Ishikawa (cell line): ENCODE measurements around the gene ATP1A4.

Source experiments
- CEBPB ChIP-seq: IDR thresholded peaks from 2 replicates; pipeline ENCODE4 v1.6.1; 2012
- CREB1 ChIP-seq: IDR thresholded peaks from 2 replicates; pipeline ENCODE4 v1.6.1; 2012; ENCODE audit warnings: low read depth
- EGR1 ChIP-seq: IDR thresholded peaks from 2 replicates; pipeline ENCODE4 v1.6.1; 2012
- EP300 ChIP-seq: IDR thresholded peaks from 2 replicates; pipeline ENCODE4 v1.6.1; 2012; ENCODE audit warnings: borderline replicate concordance
- FOXM1 ChIP-seq: IDR thresholded peaks from 2 replicates; pipeline ENCODE4 v1.6.1; 2012; ENCODE audit warnings: low read depth, borderline replicate concordance
- NFIC ChIP-seq: IDR thresholded peaks from 2 replicates; pipeline ENCODE4 v1.6.1; 2012
- RAD21 ChIP-seq: IDR thresholded peaks from 2 replicates; pipeline ENCODE4 v1.6.1; 2012; ENCODE audit warnings: low read depth
- TAF1 ChIP-seq: IDR thresholded peaks from 2 replicates; pipeline ENCODE4 v1.6.1; 2012; ENCODE audit warnings: low read depth, mild to moderate bottlenecking
- YY1 ChIP-seq: IDR thresholded peaks from 2 replicates; pipeline ENCODE4 v1.6.1; 2012; ENCODE audit warnings: low read depth
- ZBTB7A ChIP-seq: IDR thresholded peaks from 2 replicates; pipeline ENCODE4 v1.6.1; 2012; ENCODE audit warnings: low read depth
- TF ChIP-seq, protein P1 (sequence below): IDR thresholded peaks from 2 replicates; pipeline ENCODE4 v1.6.1; 2012
- TF ChIP-seq, protein P2 (sequence below): IDR thresholded peaks from 2 replicates; pipeline ENCODE4 v1.6.1; 2012; ENCODE audit warnings: low read depth, mild to moderate bottlenecking
- TF ChIP-seq, protein P3 (sequence below): IDR thresholded peaks from 2 replicates; pipeline ENCODE4 v1.6.1; 2012

DNA sequence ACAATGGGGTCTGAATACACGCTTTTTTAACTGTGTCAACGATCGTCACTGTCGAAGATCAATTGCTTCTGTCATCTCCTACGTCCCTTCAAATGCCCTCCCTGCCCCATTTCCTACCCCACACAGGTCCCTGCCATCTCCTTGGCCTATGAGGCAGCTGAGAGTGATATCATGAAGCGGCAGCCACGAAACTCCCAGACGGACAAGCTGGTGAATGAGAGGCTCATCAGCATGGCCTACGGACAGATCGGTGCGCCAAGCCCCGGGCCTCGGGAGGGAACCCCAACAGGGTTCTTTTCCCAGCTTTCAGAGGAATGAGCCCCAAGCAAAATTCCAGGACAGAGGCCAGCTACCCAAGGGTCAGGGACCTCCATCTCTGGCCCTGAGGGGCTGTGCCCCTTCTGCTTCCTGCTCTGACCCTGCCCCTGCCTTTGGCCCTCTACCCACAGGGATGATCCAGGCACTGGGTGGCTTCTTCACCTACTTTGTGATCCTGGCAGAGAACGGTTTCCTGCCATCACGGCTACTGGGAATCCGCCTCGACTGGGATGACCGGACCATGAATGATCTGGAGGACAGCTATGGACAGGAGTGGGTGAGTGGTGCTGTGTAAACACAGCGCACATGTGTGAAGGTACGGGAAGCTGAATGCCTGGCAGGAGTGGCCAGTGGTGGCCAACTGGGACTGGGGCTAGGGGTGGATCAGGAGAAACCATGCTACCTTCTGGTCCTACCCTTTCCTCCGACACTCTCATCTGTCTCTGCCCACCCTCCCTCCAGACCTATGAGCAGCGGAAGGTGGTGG, 15.1 kb upstream of the ATP1A4 start:
- TF ChIP-seq RAD21 (no peak), EP300 (no peak), CEBPB (no peak), TAF1 (no peak), FOXM1 (no peak), ZBTB7A (no peak), EGR1 (no peak), YY1 (no peak), CREB1 (no peak), NFIC (no peak)
- TF ChIP-seq, protein P1, sequence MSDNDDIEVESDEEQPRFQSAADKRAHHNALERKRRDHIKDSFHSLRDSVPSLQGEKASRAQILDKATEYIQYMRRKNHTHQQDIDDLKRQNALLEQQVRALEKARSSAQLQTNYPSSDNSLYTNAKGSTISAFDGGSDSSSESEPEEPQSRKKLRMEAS, result no peak
- TF ChIP-seq, protein P2, sequence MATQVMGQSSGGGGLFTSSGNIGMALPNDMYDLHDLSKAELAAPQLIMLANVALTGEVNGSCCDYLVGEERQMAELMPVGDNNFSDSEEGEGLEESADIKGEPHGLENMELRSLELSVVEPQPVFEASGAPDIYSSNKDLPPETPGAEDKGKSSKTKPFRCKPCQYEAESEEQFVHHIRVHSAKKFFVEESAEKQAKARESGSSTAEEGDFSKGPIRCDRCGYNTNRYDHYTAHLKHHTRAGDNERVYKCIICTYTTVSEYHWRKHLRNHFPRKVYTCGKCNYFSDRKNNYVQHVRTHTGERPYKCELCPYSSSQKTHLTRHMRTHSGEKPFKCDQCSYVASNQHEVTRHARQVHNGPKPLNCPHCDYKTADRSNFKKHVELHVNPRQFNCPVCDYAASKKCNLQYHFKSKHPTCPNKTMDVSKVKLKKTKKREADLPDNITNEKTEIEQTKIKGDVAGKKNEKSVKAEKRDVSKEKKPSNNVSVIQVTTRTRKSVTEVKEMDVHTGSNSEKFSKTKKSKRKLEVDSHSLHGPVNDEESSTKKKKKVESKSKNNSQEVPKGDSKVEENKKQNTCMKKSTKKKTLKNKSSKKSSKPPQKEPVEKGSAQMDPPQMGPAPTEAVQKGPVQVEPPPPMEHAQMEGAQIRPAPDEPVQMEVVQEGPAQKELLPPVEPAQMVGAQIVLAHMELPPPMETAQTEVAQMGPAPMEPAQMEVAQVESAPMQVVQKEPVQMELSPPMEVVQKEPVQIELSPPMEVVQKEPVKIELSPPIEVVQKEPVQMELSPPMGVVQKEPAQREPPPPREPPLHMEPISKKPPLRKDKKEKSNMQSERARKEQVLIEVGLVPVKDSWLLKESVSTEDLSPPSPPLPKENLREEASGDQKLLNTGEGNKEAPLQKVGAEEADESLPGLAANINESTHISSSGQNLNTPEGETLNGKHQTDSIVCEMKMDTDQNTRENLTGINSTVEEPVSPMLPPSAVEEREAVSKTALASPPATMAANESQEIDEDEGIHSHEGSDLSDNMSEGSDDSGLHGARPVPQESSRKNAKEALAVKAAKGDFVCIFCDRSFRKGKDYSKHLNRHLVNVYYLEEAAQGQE, result no peak
- TF ChIP-seq, protein P3, sequence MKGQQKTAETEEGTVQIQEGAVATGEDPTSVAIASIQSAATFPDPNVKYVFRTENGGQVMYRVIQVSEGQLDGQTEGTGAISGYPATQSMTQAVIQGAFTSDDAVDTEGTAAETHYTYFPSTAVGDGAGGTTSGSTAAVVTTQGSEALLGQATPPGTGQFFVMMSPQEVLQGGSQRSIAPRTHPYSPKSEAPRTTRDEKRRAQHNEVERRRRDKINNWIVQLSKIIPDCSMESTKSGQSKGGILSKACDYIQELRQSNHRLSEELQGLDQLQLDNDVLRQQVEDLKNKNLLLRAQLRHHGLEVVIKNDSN, result no peak
